Esophagus squamous epithelium (tissue), 5 donors: ENCODE measurements around the gene SLBP. TPM values are rescaled to one million over a fixed set of nuclear protein-coding genes. Genes with fewer than 3 reads are reported as not detected.
"Not testable (repeated sequence)": the region's sequence is repeated elsewhere in the genome, so short reads cannot be mapped to it uniquely, and the experiment has no call there.

Experiments used
- DNase-seq: peaks from one replicate; lab custom pipeline; 2025; lab: John Stamatoyannopoulos, UW
- H3K27ac ChIP-seq, 4 donors: fragments of 200-600 bp; sonication (generic); one replicate each; pipeline ENCODE4 v1.5.1; 2016 to 2019; ENCODE audit warnings: mild to moderate bottlenecking in 1 of 4
- H3K27me3 ChIP-seq, 4 donors: fragments of 200-600 bp; sonication (generic); 1 replicate in 3 of 4; 2 replicates in 1 of 4; pipeline versions ENCODE4 v1.5.1 to v1.6.0; 2017 to 2021; ENCODE audit warnings: antibody characterized with exemption in 1 of 4
- H3K36me3 ChIP-seq, 3 donors: fragments of 200-600 bp; sonication (generic); one replicate each; pipeline ENCODE4 v1.5.1; 2016 to 2019
- H3K4me1 ChIP-seq, 3 donors: fragments of 200-600 bp; sonication (generic); one replicate each; pipeline ENCODE4 v1.5.1; 2017 to 2019
- H3K4me3 ChIP-seq, 4 donors: fragments of 200-600 bp; sonication (generic); 1 replicate in 3 of 4; 2 replicates in 1 of 4; pipeline ENCODE4 v1.5.1; 2016 to 2019; ENCODE audit warnings: mild to moderate bottlenecking in 2 of 4, moderate library complexity in 1 of 4
- H3K9me3 ChIP-seq, 3 donors: fragments of 200-600 bp; sonication (generic); one replicate each; pipeline ENCODE4 v1.5.1; 2016 to 2019
- CTCF ChIP-seq, 6 experiments: fragments of 450-650 bp in 4 of 6; fragments of 200-600 bp in 2 of 6; sonication (generic) in 2 of 6; IDR thresholded peaks; one replicate each; pipeline ENCODE4 v1.5.1; 2016 to 2019; ENCODE audit warnings: antibody characterized with exemption in 6 of 6, mild to moderate bottlenecking in 4 of 6, moderate library complexity in 4 of 6
- POLR2A ChIP-seq, 4 donors: fragments of 450-650 bp; IDR thresholded peaks; one replicate each; pipeline ENCODE4 v1.6.1; 2017; ENCODE audit warnings: antibody characterized with exemption in 4 of 4, mild to moderate bottlenecking in 4 of 4, moderate library complexity in 3 of 4
- WGBS, 2 donors: methylation state at CpG; one replicate each; pipeline ENCODE4 v1.1.5; 2018; 5-methylcytosine and 5-hydroxymethylcytosine counted together
- intact Hi-C: fragments of 100-400 bp; cut with DNase I; formaldehyde crosslinking; loops from one replicate; pipeline ENCODE4 v1.15.0; 2022
- total RNA-seq, 4 donors: library from RNA; depleted of rRNA; stranded (reverse); fragments of >200 nt; gene quantifications; one replicate each; pipeline ENCODE4 v1.1.0, GENCODE V29; 2016
- donor health status: DM: yes; HTN: yes; CAD: no.

The SLBP gene
- total RNA-seq, 4 donors from 2014 or later: 32.4 to 60.1 (median 48.6) TPM

- Histone ChIP-seq H3K4me1 (no peaks in the 10 kb centered on the region), H3K4me3 (no peak overlapping the region), H3K27ac (no peak overlapping the region), H3K36me3 (no peaks in the 10 kb centered on the region), H3K27me3 (no peaks in the 10 kb centered on the region), H3K9me3 (no peaks in the 10 kb centered on the region)
- intact Hi-C loops: no loop called here
- 78 to 80% methylated on average over 20 to 25 of the region's 25 CpGs for WGBS, 2 donors
- DNase-seq: no peak
- no peak for TF ChIP-seq CTCF (IDR thresholded peaks at IDR 0.05)
- no peak for TF ChIP-seq POLR2A (IDR thresholded peaks at IDR 0.05)
Measured at GRCh38 chr4:1676605-1677525, 35.3 kb downstream of the SLBP start.

GRCh38 chr4:1675802-1676137 is 36.3 kb downstream of the SLBP start:
- intact Hi-C loops: no loop called here
- TF ChIP-seq POLR2A (IDR thresholded peaks at IDR 0.05) (no peak), CTCF (IDR thresholded peaks at IDR 0.05) (no peak)
- H3K27me3 ChIP-seq: no peaks in the 10 kb centered on the region
- DNase-seq: no peak
- H3K4me3 ChIP-seq: no peak overlapping the region
- no peaks in the 10 kb centered on the region for H3K9me3 ChIP-seq
- WGBS, 2 donors: 99 to 100% methylated on average over 1 to 7 of the region's 10 CpGs
- H3K27ac ChIP-seq: no peak overlapping the region
- no peaks in the 10 kb centered on the region for H3K36me3 ChIP-seq
- no peaks in the 10 kb centered on the region for H3K4me1 ChIP-seq

GRCh38 chr4:1675136-1675801 is 36.9 kb downstream of the SLBP start:
- no peak for DNase-seq
- no peak overlapping the region for H3K4me3 ChIP-seq
- no peaks in the 10 kb centered on the region for H3K4me1 ChIP-seq
- TF ChIP-seq POLR2A (IDR thresholded peaks at IDR 0.05) (no peak), CTCF (IDR thresholded peaks at IDR 0.05) (no peak)
- H3K36me3 ChIP-seq: no peaks in the 10 kb centered on the region
- no peaks in the 10 kb centered on the region for H3K27me3 ChIP-seq
- intact Hi-C loops: no loop called here
- H3K27ac ChIP-seq: no peak overlapping the region
- WGBS, 2 donors: 63 to 78% methylated on average over 11 to 17 of the region's 19 CpGs
- H3K9me3 ChIP-seq: no peaks in the 10 kb centered on the region

- H3K4me3 ChIP-seq: no peak overlapping the region
- no peak for TF ChIP-seq POLR2A (IDR thresholded peaks at IDR 0.05)
- no peak for TF ChIP-seq CTCF (IDR thresholded peaks at IDR 0.05)
- no peak for DNase-seq
- no peaks in the 10 kb centered on the region for H3K4me1 ChIP-seq
- no peak overlapping the region for H3K27ac ChIP-seq
- no peaks in the 10 kb centered on the region for H3K36me3 ChIP-seq
- no peaks in the 10 kb centered on the region for H3K27me3 ChIP-seq
- intact Hi-C loops: no loop called here
- WGBS, 2 donors: 78 to 86% methylated on average over 6 of the region's 9 CpGs
- no peaks in the 10 kb centered on the region for H3K9me3 ChIP-seq
Measured at GRCh38 chr4:1674682-1675081, 37.4 kb downstream of the SLBP start.

GRCh38 chr4:1673671-1674070 is 38.4 kb downstream of the SLBP start:
- H3K27me3 ChIP-seq: no peaks in the 10 kb centered on the region
- H3K9me3 ChIP-seq: no peaks in the 10 kb centered on the region
- H3K4me3 ChIP-seq: no peak overlapping the region
- TF ChIP-seq POLR2A (IDR thresholded peaks at IDR 0.05) (no peak), CTCF (IDR thresholded peaks at IDR 0.05) (no peak)
- H3K4me1 ChIP-seq: no peaks in the 10 kb centered on the region
- DNase-seq: no peak
- no peak overlapping the region for H3K27ac ChIP-seq
- no peaks in the 10 kb centered on the region for H3K36me3 ChIP-seq
- WGBS, 2 donors: 80 to 85% methylated on average over 12 to 16 of the region's 20 CpGs
- intact Hi-C loops: no loop called here

- H3K4me3 ChIP-seq, H3K36me3 ChIP-seq, H3K27ac ChIP-seq, H3K4me1 ChIP-seq, intact Hi-C loops, H3K9me3 ChIP-seq, DNase-seq, H3K27me3 ChIP-seq: not testable (repeated sequence)
- 89 to 91% methylated on average over 6 to 10 of the region's 20 CpGs for WGBS, 2 donors
Measured at GRCh38 chr4:1671011-1671410, 41.1 kb downstream of the SLBP start.
